GM10847 (cell line): ENCODE results near the gene MBD2.

Source experiments
- POLR2A ChIP-seq: IDR thresholded peaks from 2 replicates; pipeline ENCODE4 v1.6.1; 2011; ENCODE audit not compliant: insufficient read length; ENCODE audit errors: extremely low read depth

The MBD2 gene

GRCh38 chr18:54242327-54242726 is 17.9 kb upstream of the MBD2 start:
- no peak for TF ChIP-seq POLR2A

- TF ChIP-seq POLR2A, result no peak
Observed at GRCh38 chr18:54241483-54241882, 17.0 kb upstream of the MBD2 start.

- TF ChIP-seq POLR2A, result no peak
Observed at GRCh38 chr18:54240629-54241107, 16.2 kb upstream of the MBD2 start.

GRCh38 chr18:54239601-54240000 is 15.1 kb upstream of the MBD2 start:
- no peak for TF ChIP-seq POLR2A

GRCh38 chr18:54239091-54239490 is 14.6 kb upstream of the MBD2 start:
- TF ChIP-seq POLR2A, result no peak

- no peak for TF ChIP-seq POLR2A
Observed at GRCh38 chr18:54238173-54238936, 13.9 kb upstream of the MBD2 start.

- no peak for TF ChIP-seq POLR2A
Observed at GRCh38 chr18:54235871-54236270, 11.4 kb upstream of the MBD2 start.

- TF ChIP-seq POLR2A, result no peak
Observed at GRCh38 chr18:54233747-54234146, 9.3 kb upstream of the MBD2 start.

GRCh38 chr18:54233228-54233625 is 8.8 kb upstream of the MBD2 start:
- no peak for TF ChIP-seq POLR2A

GRCh38 chr18:54232485-54233227 is 8.2 kb upstream of the MBD2 start:
- no peak for TF ChIP-seq POLR2A

GRCh38 chr18:54229421-54230059 is 5.1 kb upstream of the MBD2 start:
- no peak for TF ChIP-seq POLR2A

GRCh38 chr18:54228364-54228763 is 3.9 kb upstream of the MBD2 start:
- no peak for TF ChIP-seq POLR2A

GRCh38 chr18:54223568-54224241 is 764 bp downstream of the MBD2 start:
- no peak for TF ChIP-seq POLR2A

- no peak for TF ChIP-seq POLR2A
Observed at GRCh38 chr18:54222922-54223567, 1.4 kb downstream of the MBD2 start.

GRCh38 chr18:54220406-54220805 is 4.1 kb downstream of the MBD2 start:
- TF ChIP-seq POLR2A, result no peak
